SIG-M5 (cell line): ENCODE measurements around the gene CLEC16A.

ENCODE experiments used
- DNase-seq: peaks from one replicate; lab custom pipeline; 2025; lab: John Stamatoyannopoulos, UW

Gene CLEC16A

DNA sequence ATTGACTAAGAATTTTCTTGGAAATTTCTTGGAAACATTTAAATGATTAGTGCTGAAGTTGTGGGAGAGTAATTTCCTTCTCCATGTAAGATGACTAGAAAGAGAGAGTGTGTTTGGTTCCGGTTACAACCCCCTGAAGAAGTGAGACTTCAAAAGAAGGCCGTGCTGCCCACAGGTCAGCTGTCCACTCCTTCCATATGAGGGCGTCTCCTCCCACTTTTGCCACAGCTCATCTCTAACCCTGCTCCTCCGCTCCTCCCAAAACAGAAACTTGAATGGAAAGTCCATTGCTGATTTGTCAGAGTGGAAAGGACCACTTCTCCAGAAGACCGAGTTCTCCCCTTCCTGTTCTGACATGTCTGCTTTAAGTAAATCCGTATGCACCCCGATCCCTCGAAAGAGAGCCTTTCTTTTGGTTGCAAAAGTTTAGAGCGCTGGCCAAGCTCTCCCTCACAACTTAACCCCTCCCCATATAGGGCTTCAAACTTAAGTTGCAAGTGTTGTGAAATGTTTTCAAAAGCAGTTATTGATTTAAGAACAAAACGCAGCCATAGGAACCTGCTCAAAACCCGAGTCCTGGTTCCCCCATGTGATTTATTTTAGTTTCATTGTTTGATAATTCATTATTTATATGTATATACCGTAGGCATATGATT, 182.2 kb downstream of the CLEC16A start:
- no peak for DNase-seq

GRCh38 chr16:11127610-11128195, 183.3 kb downstream of the CLEC16A start:
- DNase-seq, result no peak

GRCh38 chr16:11128211-11129141, 184.1 kb downstream of the CLEC16A start:
- DNase-seq, result no peak

- no peak for DNase-seq
Observed at GRCh38 chr16:11129378-11129781, 185.0 kb downstream of the CLEC16A start.

GRCh38 chr16:11130978-11131665, 186.8 kb downstream of the CLEC16A start:
- no peak for DNase-seq

GRCh38 chr16:11131706-11132105, 187.3 kb downstream of the CLEC16A start:
- no peak for DNase-seq

GRCh38 chr16:11133344-11133943, 189.1 kb downstream of the CLEC16A start:
- no peak for DNase-seq

DNA sequence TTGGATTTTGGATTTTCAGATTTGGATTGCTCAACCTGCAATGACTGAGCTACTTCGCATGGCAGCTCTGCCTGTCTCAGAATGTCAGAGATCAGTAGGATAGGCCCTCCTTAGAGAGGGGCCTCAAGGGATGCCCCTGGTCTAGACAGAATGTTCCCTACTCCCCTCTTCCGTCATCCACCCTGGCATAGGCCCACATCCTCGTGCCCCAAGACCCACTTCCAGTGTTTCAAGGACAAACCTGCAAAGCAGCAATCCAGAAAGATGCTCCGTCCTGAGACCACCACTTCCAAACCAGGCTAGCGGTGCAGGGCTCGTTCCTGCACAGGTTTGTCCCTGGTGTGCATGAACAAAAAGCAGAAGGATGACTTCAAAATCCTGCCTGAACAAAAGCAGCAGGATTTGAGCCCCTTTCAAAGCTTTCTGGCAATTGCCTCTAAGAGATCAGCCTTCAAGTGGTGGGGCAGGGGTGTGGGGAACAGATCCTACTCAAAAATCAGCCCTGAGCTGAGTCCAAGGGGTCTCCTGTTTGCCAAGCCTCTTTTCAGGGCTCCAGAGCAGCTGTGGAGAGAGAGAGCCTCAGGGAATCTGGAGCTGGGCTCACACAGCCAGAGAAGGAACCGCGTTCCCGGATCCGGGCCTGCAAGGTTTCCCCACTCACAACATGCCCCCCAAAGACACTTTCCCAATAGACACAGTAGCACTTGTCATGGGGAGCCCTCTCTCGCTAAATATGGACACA, 190.5 kb downstream of the CLEC16A start:
- DNase-seq, result no peak

DNA sequence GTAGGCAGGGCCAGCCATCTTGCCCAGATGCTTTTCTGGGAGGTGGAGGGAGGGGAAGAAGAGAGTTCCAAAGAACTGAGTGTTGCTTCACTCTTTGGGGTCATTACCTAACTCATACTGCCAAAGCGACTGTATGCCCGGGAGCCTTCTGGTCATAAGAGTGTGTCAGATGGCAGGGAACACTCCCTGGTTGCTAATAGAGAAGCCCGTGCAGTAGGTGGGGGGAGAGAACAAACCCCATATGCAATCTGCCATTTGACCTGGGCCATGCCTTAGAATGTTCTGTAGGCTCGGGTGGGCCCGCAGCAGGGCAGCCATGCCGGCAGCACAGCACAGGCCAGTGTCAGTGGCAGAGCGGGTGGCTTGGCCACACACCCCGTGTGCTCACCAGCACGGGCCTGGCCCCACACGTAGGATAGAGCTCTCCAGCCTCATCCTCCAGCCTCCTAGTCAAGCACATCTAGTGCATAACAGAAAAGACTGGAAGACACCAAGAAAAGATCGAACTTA, 191.2 kb downstream of the CLEC16A start:
- no peak for DNase-seq

DNA sequence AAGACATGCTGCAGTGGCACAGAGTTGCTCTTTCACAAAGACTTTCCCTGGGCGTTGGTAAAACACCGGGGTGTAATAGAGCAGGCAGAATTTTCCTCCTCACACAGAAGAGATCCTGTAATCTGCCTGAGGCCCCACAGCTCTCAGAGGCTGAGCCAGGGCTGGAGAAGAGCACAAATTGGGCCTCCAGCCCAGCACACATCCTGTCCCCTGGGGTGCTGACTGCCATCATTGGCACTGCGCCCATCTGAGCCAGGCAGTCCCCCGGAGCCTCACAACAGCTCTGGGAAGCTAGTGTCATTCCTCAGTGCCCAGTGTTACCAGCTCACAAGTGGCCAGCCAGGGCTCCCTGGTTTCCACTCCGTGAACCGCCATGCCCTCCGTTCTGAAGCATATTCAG, 192.2 kb downstream of the CLEC16A start:
- no peak for DNase-seq

GRCh38 chr16:11138022-11138768, 193.8 kb downstream of the CLEC16A start:
- no peak for DNase-seq

DNA sequence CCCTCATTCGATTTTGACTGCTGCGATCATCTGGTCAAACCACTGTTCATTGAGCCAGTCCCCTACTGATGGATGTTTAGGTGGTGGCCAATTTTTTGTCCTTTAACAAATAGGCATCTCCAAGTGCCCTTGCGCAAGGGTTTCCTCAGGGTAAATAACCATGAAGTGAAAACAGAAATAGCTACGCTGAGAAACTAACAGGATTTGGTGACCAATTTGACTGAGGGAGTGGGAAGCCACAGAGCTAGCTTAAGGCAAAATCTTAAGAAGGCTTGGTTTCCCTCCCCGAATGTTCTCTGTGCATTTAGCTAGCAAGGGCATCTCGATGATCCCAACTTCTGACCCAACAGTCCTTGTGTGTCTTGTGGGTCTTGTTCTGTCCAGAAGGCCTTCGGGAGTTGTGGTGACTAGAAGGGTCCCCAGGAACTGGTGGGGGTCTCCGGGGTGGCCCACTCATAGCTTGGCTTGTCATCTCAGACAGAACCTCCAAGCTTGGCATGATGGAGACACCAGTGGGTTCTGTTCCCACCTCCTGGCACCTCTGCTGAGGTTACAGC, 194.5 kb downstream of the CLEC16A start:
- no peak for DNase-seq

- DNase-seq, result no peak
Observed at GRCh38 chr16:11139326-11140097, 195.1 kb downstream of the CLEC16A start.

- no peak for DNase-seq
Observed at GRCh38 chr16:11140098-11140375, 195.7 kb downstream of the CLEC16A start.

DNA sequence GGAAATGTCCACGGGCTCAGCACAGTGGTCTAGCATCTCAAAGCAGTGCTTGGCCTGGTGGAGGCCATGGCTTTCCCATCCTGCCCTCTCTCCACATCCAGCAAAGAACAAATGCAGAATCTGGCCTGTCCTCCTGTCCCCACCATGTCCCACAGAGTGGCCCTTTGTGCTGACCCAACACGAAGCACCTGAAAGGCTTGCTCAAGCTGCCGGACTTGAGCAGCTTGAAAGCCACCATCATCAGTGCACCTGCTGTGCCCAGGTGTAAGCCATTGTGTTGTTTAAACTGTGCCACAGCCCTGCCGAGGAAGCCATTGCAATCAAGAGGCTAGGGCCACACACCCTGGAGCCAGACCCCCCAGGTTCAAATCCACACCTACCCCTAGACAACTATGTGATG, 196.1 kb downstream of the CLEC16A start:
- no peak for DNase-seq

- DNase-seq, result no peak
Observed at GRCh38 chr16:11140867-11141266, 196.5 kb downstream of the CLEC16A start.

DNA sequence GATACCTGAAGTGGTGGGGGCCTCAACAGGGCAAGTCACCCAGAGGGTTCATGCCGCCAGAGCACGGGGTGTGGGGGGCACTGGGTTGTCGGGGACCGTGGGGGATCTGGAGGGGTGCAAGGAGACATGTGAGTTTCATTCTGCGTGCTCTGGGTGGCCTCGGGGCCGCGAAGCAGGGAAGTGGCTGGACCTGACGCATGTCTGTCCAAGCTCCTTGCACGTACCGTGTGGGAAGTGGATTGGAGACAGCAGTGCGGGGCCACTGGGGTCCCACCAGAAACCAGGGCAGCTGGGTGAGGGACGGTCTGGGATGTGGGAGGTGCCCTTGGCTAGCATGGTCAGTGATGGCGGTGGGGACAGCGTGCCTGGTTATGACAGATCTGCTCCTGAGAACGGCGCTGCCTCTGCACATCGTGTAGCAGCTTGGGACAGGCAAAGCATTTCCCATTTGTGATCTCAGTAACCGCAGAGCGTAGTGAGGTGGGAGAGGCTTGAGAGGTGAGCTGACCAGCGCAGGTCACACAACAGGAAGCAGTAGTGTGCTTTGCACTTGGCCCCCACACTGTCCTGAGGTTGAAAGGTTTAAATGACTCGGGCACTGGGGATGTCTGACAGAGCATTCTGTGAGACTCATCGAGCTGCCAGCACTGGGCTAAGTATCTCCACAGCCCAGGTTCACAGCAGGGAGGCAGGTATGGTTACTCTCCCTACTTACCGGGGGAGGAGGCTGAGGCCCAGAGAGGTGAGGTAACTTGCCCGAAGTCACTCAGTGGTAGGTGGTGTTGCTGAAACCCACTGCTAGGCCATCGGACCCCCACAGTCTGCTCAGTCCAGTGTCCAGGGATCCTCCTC, 197.3 kb downstream of the CLEC16A start:
- no peak for DNase-seq

DNA sequence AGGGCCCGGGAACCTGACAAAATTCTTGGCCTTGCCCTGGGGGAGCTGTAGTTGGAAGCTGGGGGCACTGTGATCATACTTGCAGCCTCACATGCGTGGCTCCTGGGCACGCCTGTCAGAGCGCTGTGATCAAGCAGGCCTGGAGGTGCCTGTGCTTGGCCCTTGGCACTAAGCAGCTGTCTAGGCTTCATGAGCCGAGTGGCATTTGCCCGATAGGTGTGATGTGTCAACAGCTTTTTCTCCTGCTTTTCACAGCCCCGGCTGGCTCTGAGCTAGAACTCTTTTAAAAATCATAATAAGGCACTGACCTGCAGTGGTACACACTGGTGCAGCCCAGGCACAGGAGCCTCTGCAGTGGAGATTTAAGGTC, 197.9 kb downstream of the CLEC16A start:
- DNase-seq, result no peak

GRCh38 chr16:11142951-11143350, 198.6 kb downstream of the CLEC16A start:
- DNase-seq, result no peak
